Heart left ventricle (tissue), 16 donors: ENCODE data around the gene MYO1B. TPM values are rescaled to one million over a fixed set of nuclear protein-coding genes. Genes with fewer than 3 reads are reported as not detected.

Source experiments
- ATAC-seq, 4 donors: fragments of 200-7000 bp; cut with Tn5 transposase; one replicate each; pipeline ENCODE4 v1.9.1; 2020 to 2022; ENCODE audit warnings: moderate library complexity in 4 of 4, mild to moderate bottlenecking in 3 of 4, moderate number of reproducible peaks in 1 of 4
- DNase-seq, 5 donors: peaks; one replicate each; pipeline ENCODE4 v3.0.0-alpha.2; 2020
- H3K27ac ChIP-seq, 12 donors: fragments of 200-600 bp; sonication (generic) in 4 of 12; one replicate each; pipeline versions ENCODE4 v1.5.0 to v1.8.0; 2016 to 2022; ENCODE audit warnings: mild to moderate bottlenecking in 2 of 12
- H3K27me3 ChIP-seq, 9 donors: fragments of 200-600 bp; sonication (generic) in 2 of 9; one replicate each; pipeline versions ENCODE4 v1.5.1 to v1.8.0; 2016 to 2022; ENCODE audit warnings: mild to moderate bottlenecking in 3 of 9
- H3K36me3 ChIP-seq, 9 donors: fragments of 200-600 bp; sonication (generic) in 2 of 9; one replicate each; pipeline versions ENCODE4 v1.5.0 to v1.8.0; 2018 to 2022; ENCODE audit warnings: mild to moderate bottlenecking in 2 of 9
- H3K4me1 ChIP-seq, 12 donors: fragments of 200-600 bp; sonication (generic) in 4 of 12; one replicate each; pipeline versions ENCODE4 v1.5.0 to v1.8.0; 2016 to 2022; ENCODE audit warnings: mild to moderate bottlenecking in 3 of 12
- H3K4me3 ChIP-seq, 12 donors: fragments of 200-600 bp; sonication (generic) in 4 of 12; one replicate each; pipeline versions ENCODE4 v1.5.0 to v1.8.0; 2017 to 2022; ENCODE audit warnings: mild to moderate bottlenecking in 9 of 12, moderate library complexity in 4 of 12
- H3K9me3 ChIP-seq, 12 donors: fragments of 200-600 bp; sonication (generic) in 4 of 12; one replicate each; pipeline versions ENCODE4 v1.5.0 to v1.8.0; 2016 to 2022; ENCODE audit warnings: mild to moderate bottlenecking in 1 of 12
- CTCF ChIP-seq, 12 donors: fragments of 200-600 bp; sonication (generic) in 4 of 12; IDR thresholded peaks; one replicate each; pipeline versions ENCODE4 v1.5.0 to v1.8.0; 2018 to 2022; ENCODE audit warnings: antibody characterized with exemption in 12 of 12, mild to moderate bottlenecking in 5 of 12
- POLR2A ChIP-seq, 2 donors: fragments of 450-650 bp; IDR thresholded peaks; one replicate each; pipeline ENCODE4 v1.6.1; 2017; ENCODE audit warnings: antibody characterized with exemption in 2 of 2, mild to moderate bottlenecking in 2 of 2, moderate library complexity in 2 of 2
- WGBS, 4 donors: extraction: QIAGEN DNeasy Blood & Tissue Kit in 2 of 4; methylation state at CpG; one replicate each; pipeline versions ENCODE4 v1.1.5 to v1.1.7; 2013 to 2018; 5-methylcytosine and 5-hydroxymethylcytosine counted together
- intact Hi-C, 10 donors: fragments of 100-400 bp; cut with DNase I; formaldehyde crosslinking; loops; one replicate each; pipeline versions ENCODE4 v1.11.1 to v1.14.2; 2022
- polyA plus RNA-seq, 2 donors: library from polyadenylated mRNA; stranded (reverse); fragments of 200-250 nt; gene quantifications; one replicate each; pipeline ENCODE4 v1.2.3, GENCODE V29; 2013
- total RNA-seq, 9 donors: library from RNA; depleted of rRNA in 2 of 9; stranded (reverse); fragments of >200 nt in 2 of 9; fragmentation: NEBNext Ultra II Directional in 3 of 9; extraction: Animal tissue kit (Norgen Biotek cat#: 25700) in 3 of 9; gene quantifications; one replicate each; pipeline versions ENCODE4 v1.1.0 to v1.2.4, GENCODE V29; 2016 to 2023
- donor health status: ischemic (EF 13 %, LVEDD 7.1; RV severe dilation, severe dysfunction).
- donor health status: healthy with polysubstance abuse.
- donor health status: DM: no; HTN: yes; CAD: no.
- donor health status: DM: no; HTN: no; CAD: no.
- donor health status: ischemic (EF 25% LVEDD 6.9; RV normal size, moderate dysfunction).
- donor health status: ischemic (EF 25% LVEDD 5.7; RV mildly dilated, moderate dysfunction).
- donor health status: healthy.
- donor health status: DM: yes; HTN: yes; CAD: no.
- donor health status: ischemic (EF 35%, LVEDD 5.7; RV mildly dilated, moderate dysfunction).
- donor health status: nonischemic (EF 11% LVEDD 7.7; RV severe dilation, severe dysfunction).
- donor health status: DM: yes; HTN: yes; CAD: no.
- donor health status: PGD.
- donor health status: ischemic (EF 29% LVEDD 5.4; RV normal size, mild dysfunction).
- donor health status: nonischemic (EF 23%, LVEDD 6.1; RV moderate dilation, normal function).

MYO1B gene
- total and polyA plus RNA-seq, 11 donors, result 7.8 to 47.3 (median 15.8) TPM

- DNase-seq, result no peak
- no peak overlapping the region for H3K4me3 ChIP-seq
- H3K36me3 ChIP-seq, result peaks cover 0 to 92% (median 39%) of the 10 kb centered on the region in 9 donors
- peaks cover 0 to 3% (median 0%) of the 10 kb centered on the region in 12 donors for H3K4me1 ChIP-seq
- H3K9me3 ChIP-seq, result no peaks in the 10 kb centered on the region
- no peaks in the 10 kb centered on the region for H3K27me3 ChIP-seq
- no peak overlapping the region for H3K27ac ChIP-seq
- WGBS, 4 donors, result 93 to 100% (median 97%) methylated on average over 3 of the region's 3 CpGs
- TF ChIP-seq CTCF (IDR thresholded peaks at IDR 0.05) (no peak), POLR2A (IDR thresholded peaks at IDR 0.05) (no peak)
- no peak for ATAC-seq
- intact Hi-C loops, result no loop called here
Measured at GRCh38 chr2:191391171-191391570, 146.0 kb downstream of the MYO1B start.

GRCh38 chr2:191394043-191394442 lies 148.8 kb downstream of the MYO1B start:
- 70 to 84% (median 81%) methylated on average over 2 of the region's 2 CpGs for WGBS, 4 donors
- TF ChIP-seq POLR2A (IDR thresholded peaks at IDR 0.05) (no peak), CTCF (IDR thresholded peaks at IDR 0.05) (no peak)
- no peak for ATAC-seq

GRCh38 chr2:191396794-191397193 lies 151.6 kb downstream of the MYO1B start:
- no peaks in the 10 kb centered on the region for H3K27me3 ChIP-seq
- peaks cover 0 to 8% (median 0%) of the 10 kb centered on the region in 12 donors for H3K4me1 ChIP-seq
- peaks cover 0 to 78% (median 29%) of the 10 kb centered on the region in 9 donors for H3K36me3 ChIP-seq
- no peaks in the 10 kb centered on the region for H3K9me3 ChIP-seq
- TF ChIP-seq POLR2A (IDR thresholded peaks at IDR 0.05) (no peak), CTCF (IDR thresholded peaks at IDR 0.05) (no peak)
- ATAC-seq (no peak), DNase-seq (no peak)
- H3K27ac ChIP-seq, result no peak overlapping the region
- H3K4me3 ChIP-seq, result no peak overlapping the region
- intact Hi-C loops, result no loop called here
- WGBS, 4 donors, result 90 to 98% (median 94%) methylated on average over 5 of the region's 5 CpGs

More at GRCh38 chr2:191394043-191394442, 148.8 kb downstream of the MYO1B start:
- Histone ChIP-seq H3K4me1 (no peaks in the 10 kb centered on the region), H3K36me3 (peaks cover 0 to 79% (median 37%) of the 10 kb centered on the region in 9 donors), H3K4me3 (no peak overlapping the region), H3K27ac (no peak overlapping the region), H3K27me3 (no peaks in the 10 kb centered on the region), H3K9me3 (no peaks in the 10 kb centered on the region)
- DNase-seq, result no peak
- intact Hi-C loops, result no loop called here

- 90 to 97% (median 96%) methylated on average over 5 of the region's 5 CpGs for WGBS, 4 donors
- Histone ChIP-seq H3K9me3 (no peaks in the 10 kb centered on the region), H3K27ac (no peak overlapping the region), H3K4me3 (no peak overlapping the region), H3K27me3 (no peaks in the 10 kb centered on the region), H3K36me3 (peaks cover 0 to 64% (median 18%) of the 10 kb centered on the region in 9 donors), H3K4me1 (peaks cover 0 to 9% (median 0%) of the 10 kb centered on the region in 12 donors)
- ATAC-seq, result no peak
- intact Hi-C loops, result no loop called here
- no peak for DNase-seq
- no peak for TF ChIP-seq POLR2A (IDR thresholded peaks at IDR 0.05)
- no peak for TF ChIP-seq CTCF (IDR thresholded peaks at IDR 0.05)
Measured at GRCh38 chr2:191399601-191400000, 154.4 kb downstream of the MYO1B start.
